H9 (cell line): ENCODE measurements around the gene SCRG1. TPM values are rescaled to one million over a fixed set of nuclear protein-coding genes. Genes with fewer than 3 reads are reported as not detected.

Experiments used
- DNase-seq: peaks from one replicate; pipeline ENCODE4 v3.0.0-alpha.2; 2017
- H2AFZ ChIP-seq: one replicate; pipeline ENCODE4 v1.6.1; 2013; ENCODE audit warnings: mild to moderate bottlenecking, low read length, control low read depth, moderate library complexity
- H2AK5ac ChIP-seq: 2 replicates; pipeline ENCODE4 v1.6.1; 2013; ENCODE audit warnings: low read length, control low read depth, mixed read lengths; ENCODE audit not compliant: insufficient read length
- H2BK120ac ChIP-seq: one replicate; pipeline ENCODE4 v1.6.1; 2013; ENCODE audit warnings: low read depth, mild to moderate bottlenecking, low read length, control low read depth, inconsistent platforms; ENCODE audit not compliant: poor library complexity, severe bottlenecking
- H2BK12ac ChIP-seq: 2 replicates; pipeline ENCODE4 v1.6.1; 2013; ENCODE audit warnings: low read length, control low read depth, mixed read lengths, low read depth; ENCODE audit not compliant: insufficient read length
- H2BK15ac ChIP-seq: 2 replicates; pipeline ENCODE4 v1.6.1; 2013; ENCODE audit warnings: low read depth, low read length, control low read depth
- H2BK20ac ChIP-seq: one replicate; pipeline ENCODE4 v1.6.1; 2013; ENCODE audit warnings: low read depth, mild to moderate bottlenecking, low read length, control low read depth, inconsistent platforms; ENCODE audit not compliant: poor library complexity, severe bottlenecking
- H2BK5ac ChIP-seq: 2 replicates; pipeline ENCODE4 v1.6.1; 2013; ENCODE audit warnings: low read length, control low read depth, mixed read lengths; ENCODE audit not compliant: insufficient read length
- H3K14ac ChIP-seq: 2 replicates; pipeline ENCODE4 v1.6.1; 2013; ENCODE audit warnings: low read length, control low read depth; ENCODE audit not compliant: insufficient read depth
- H3K18ac ChIP-seq: 2 replicates; pipeline ENCODE4 v1.6.1; 2013; ENCODE audit warnings: low read depth, mild to moderate bottlenecking, mixed read lengths, low read length, control low read depth; ENCODE audit not compliant: insufficient read length
- H3K23ac ChIP-seq: 2 replicates; pipeline ENCODE4 v1.6.1; 2013; ENCODE audit warnings: low read length, control low read depth, mixed read lengths, low read depth; ENCODE audit not compliant: insufficient read length
- H3K23me2 ChIP-seq: 2 replicates; pipeline ENCODE4 v1.6.1; 2013; ENCODE audit warnings: low read depth, mild to moderate bottlenecking, mixed read lengths, low read length, control low read depth; ENCODE audit not compliant: insufficient read length, poor library complexity, severe bottlenecking
- H3K27ac ChIP-seq: 2 replicates; pipeline ENCODE4 v1.5.1; 2013; ENCODE audit warnings: low read length, control low read depth, mixed read lengths, low read depth; ENCODE audit not compliant: insufficient read length
- H3K27me3 ChIP-seq: 2 replicates; pipeline ENCODE4 v1.6.1; 2013; ENCODE audit warnings: low read length, control low read depth, inconsistent platforms; ENCODE audit not compliant: insufficient read depth
- H3K4ac ChIP-seq: 2 replicates; pipeline ENCODE4 v1.6.1; 2013; ENCODE audit warnings: low read depth, mild to moderate bottlenecking, control low read depth, inconsistent platforms, low read length, moderate library complexity
- H3K4me1 ChIP-seq: 2 replicates; pipeline ENCODE4 v1.6.1; 2013; ENCODE audit warnings: low read length, control low read depth, inconsistent platforms; ENCODE audit not compliant: insufficient read depth
- H3K4me2 ChIP-seq: 2 replicates; pipeline ENCODE4 v1.6.1; 2013; ENCODE audit warnings: low read length, control low read depth, mixed read lengths; ENCODE audit not compliant: insufficient read length, insufficient read depth
- H3K56ac ChIP-seq: 2 replicates; pipeline ENCODE4 v1.6.1; 2013; ENCODE audit warnings: low read depth, mild to moderate bottlenecking, mixed read lengths, low read length, control low read depth; ENCODE audit not compliant: insufficient read length
- H3K79me1 ChIP-seq: 2 replicates; pipeline ENCODE4 v1.6.1; 2013; ENCODE audit warnings: low read depth, mild to moderate bottlenecking, moderate library complexity, low read length, control low read depth, inconsistent platforms; ENCODE audit not compliant: insufficient read depth, poor library complexity, severe bottlenecking
- H3K79me2 ChIP-seq: 2 replicates; pipeline ENCODE4 v1.6.1; 2013; ENCODE audit warnings: low read length, control low read depth, inconsistent platforms; ENCODE audit not compliant: insufficient read depth
- H3K9ac ChIP-seq: 2 replicates; pipeline ENCODE4 v1.6.1; 2013; ENCODE audit warnings: low read length, control low read depth, mixed read lengths; ENCODE audit not compliant: insufficient read length; ENCODE audit errors: extremely low read depth
- H3K9me3 ChIP-seq: one replicate; pipeline ENCODE4 v1.6.1; 2013; ENCODE audit warnings: low read depth, low read length, inconsistent platforms; ENCODE audit not compliant: control insufficient read depth
- H3T11ph ChIP-seq: one replicate; pipeline ENCODE4 v1.6.1; 2013; ENCODE audit warnings: mild to moderate bottlenecking, low read length, control low read depth, inconsistent platforms
- H4K20me1 ChIP-seq: one replicate; pipeline ENCODE4 v1.6.1; 2013; ENCODE audit not compliant: control insufficient read depth, insufficient read length, insufficient read depth
- H4K5ac ChIP-seq: 2 replicates; pipeline ENCODE4 v1.6.1; 2013; ENCODE audit warnings: low read depth, mild to moderate bottlenecking, mixed read lengths, low read length, control low read depth; ENCODE audit not compliant: insufficient read length
- H4K8ac ChIP-seq: replicated peaks from 2 replicates; pipeline ENCODE4 v1.6.1; 2013; ENCODE audit warnings: low read length, control low read depth, mixed read lengths, low read depth; ENCODE audit not compliant: insufficient read length
- H4K91ac ChIP-seq: 2 replicates; pipeline ENCODE4 v1.6.1; 2013; ENCODE audit warnings: low read depth, mild to moderate bottlenecking, moderate library complexity, mixed read lengths, low read length, control low read depth; ENCODE audit not compliant: insufficient read length
- H3K27ac Mint-ChIP-seq, 3 experiments: 2 replicates in 2 of 3; 3 replicates in 1 of 3; pipeline ENCODE4 v1.8.0; 2020 to 2021; ENCODE audit warnings: mixed read lengths in 3 of 3, mild to moderate bottlenecking in 1 of 3, moderate library complexity in 1 of 3
- H3K27me3 Mint-ChIP-seq: 2 replicates; pipeline ENCODE4 v1.8.0; 2021; ENCODE audit warnings: low read depth, mild to moderate bottlenecking, moderate library complexity, mixed read lengths
- H3K36me3 Mint-ChIP-seq, 3 experiments: 2 replicates in 2 of 3; 3 replicates in 1 of 3; pipeline ENCODE4 v1.8.0; 2020 to 2021; ENCODE audit warnings: low read depth in 3 of 3, mixed read lengths in 3 of 3; ENCODE audit not compliant: insufficient read depth in 1 of 3
- H3K4me1 Mint-ChIP-seq, 2 experiments: 2 replicates each; pipeline ENCODE4 v1.8.0; 2020; ENCODE audit warnings: mixed read lengths in 2 of 2
- H3K4me3 Mint-ChIP-seq, 2 experiments: 2 replicates in 1 of 2; 3 replicates in 1 of 2; pipeline ENCODE4 v1.8.0; 2020 to 2021; ENCODE audit warnings: mild to moderate bottlenecking in 2 of 2, mixed read lengths in 2 of 2, moderate library complexity in 1 of 2
- H3K9me3 Mint-ChIP-seq, 2 experiments: 2 replicates in 1 of 2; 3 replicates in 1 of 2; pipeline ENCODE4 v1.8.0; 2020; ENCODE audit warnings: mild to moderate bottlenecking in 2 of 2, mixed read lengths in 2 of 2, moderate library complexity in 1 of 2
- WGBS: extraction: QIAGEN DNeasy Blood & Tissue Kit; methylation state at CpG from one replicate; pipeline ENCODE4 v1.1.7; 2013; ENCODE audit warnings: missing lambda C conversion rate, low lambda C conversion rate, mixed read lengths; ENCODE audit not compliant: insufficient read length; ENCODE audit errors: extremely low coverage; 5-methylcytosine and 5-hydroxymethylcytosine counted together
- total RNA-seq: library from RNA; stranded (reverse); gene quantifications from 2 replicates; pipeline ENCODE4 v1.2.1, GENCODE V29; 2021
- TF ChIP-seq, protein P1 (sequence below): fragments of 200-600 bp; sonication (generic); conservative IDR thresholded peaks from 3 replicates; pipeline ENCODE4 v1.8.0; 2021; ENCODE audit warnings: antibody characterized with exemption, mild to moderate bottlenecking

The SCRG1 gene
- total RNA-seq, 1 experiment from 2014 or later = not detected

DNA sequence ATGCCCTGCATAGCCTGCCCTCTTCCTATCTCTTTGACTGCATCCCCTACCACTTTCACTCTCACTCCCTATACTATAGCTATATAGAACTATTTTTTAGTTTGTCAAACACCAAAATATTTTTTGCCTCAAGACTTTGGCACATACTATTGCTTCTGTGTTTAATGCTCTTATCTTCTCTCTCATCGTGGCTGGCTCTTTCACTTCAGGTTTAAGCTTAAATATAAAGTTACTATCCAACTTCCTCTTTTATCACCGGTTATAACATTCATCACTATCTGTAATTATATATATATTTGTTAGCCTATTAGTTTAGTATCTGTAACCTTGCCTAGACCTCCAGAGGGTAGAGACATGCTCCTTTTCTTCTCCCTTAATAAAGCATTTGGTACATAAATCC is 53.3 kb downstream of the SCRG1 start:
- Histone ChIP-seq H3K56ac (no peak overlapping the region), H2BK12ac (no peak overlapping the region), H4K91ac (no peak overlapping the region), H4K20me1 (no peaks in the 10 kb centered on the region), H3K4me2 (no peak overlapping the region), H3K4ac (no peak overlapping the region), H3K79me1 (no peaks in the 10 kb centered on the region), H3K9ac (no peak overlapping the region), H3T11ph (no peak overlapping the region), H2AFZ (no peak overlapping the region), H2AK5ac (no peak overlapping the region), H3K14ac (no peak overlapping the region), H2BK20ac (no peak overlapping the region), H2BK5ac (no peak overlapping the region), H4K8ac (no peak overlapping the region), H3K27me3 (no peaks in the 10 kb centered on the region), H3K18ac (no peak overlapping the region), H2BK15ac (no peak overlapping the region), H3K79me2 (no peaks in the 10 kb centered on the region), H3K27ac (no peak overlapping the region), H3K23ac (no peak overlapping the region), H4K5ac (no peak overlapping the region), H3K23me2 (no peaks in the 10 kb centered on the region), H3K9me3 (no peaks in the 10 kb centered on the region), H3K4me1 (peaks cover 3% of the 10 kb centered on the region; the same call in 1 of the 2 replicates), H2BK120ac (no peak overlapping the region)
- peaks cover 20 to 41% of the 10 kb centered on the region in 2 experiments for H3K4me1 Mint-ChIP-seq
- H3K27ac Mint-ChIP-seq = no peak overlapping the region
- no peaks in the 10 kb centered on the region for H3K27me3 Mint-ChIP-seq
- peaks cover 0 to 3% of the 10 kb centered on the region in 2 experiments; a peak in 2 of 5 replicates for H3K9me3 Mint-ChIP-seq
- DNase-seq = no peak
- H3K4me3 Mint-ChIP-seq = no peak overlapping the region
- WGBS = no CpG with 5 or more reads among the region's 2 CpGs
- peaks cover 0 to 4% (median 2%) of the 10 kb centered on the region in 3 experiments; a peak in 1 of 7 replicates for H3K36me3 Mint-ChIP-seq
- TF ChIP-seq, protein P1, sequence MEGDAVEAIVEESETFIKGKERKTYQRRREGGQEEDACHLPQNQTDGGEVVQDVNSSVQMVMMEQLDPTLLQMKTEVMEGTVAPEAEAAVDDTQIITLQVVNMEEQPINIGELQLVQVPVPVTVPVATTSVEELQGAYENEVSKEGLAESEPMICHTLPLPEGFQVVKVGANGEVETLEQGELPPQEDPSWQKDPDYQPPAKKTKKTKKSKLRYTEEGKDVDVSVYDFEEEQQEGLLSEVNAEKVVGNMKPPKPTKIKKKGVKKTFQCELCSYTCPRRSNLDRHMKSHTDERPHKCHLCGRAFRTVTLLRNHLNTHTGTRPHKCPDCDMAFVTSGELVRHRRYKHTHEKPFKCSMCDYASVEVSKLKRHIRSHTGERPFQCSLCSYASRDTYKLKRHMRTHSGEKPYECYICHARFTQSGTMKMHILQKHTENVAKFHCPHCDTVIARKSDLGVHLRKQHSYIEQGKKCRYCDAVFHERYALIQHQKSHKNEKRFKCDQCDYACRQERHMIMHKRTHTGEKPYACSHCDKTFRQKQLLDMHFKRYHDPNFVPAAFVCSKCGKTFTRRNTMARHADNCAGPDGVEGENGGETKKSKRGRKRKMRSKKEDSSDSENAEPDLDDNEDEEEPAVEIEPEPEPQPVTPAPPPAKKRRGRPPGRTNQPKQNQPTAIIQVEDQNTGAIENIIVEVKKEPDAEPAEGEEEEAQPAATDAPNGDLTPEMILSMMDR = no peak
